GM21526 (cell line): ENCODE measurements around the gene BTBD17.
A peak's percentile ranks its signal among the peaks of the same experiment; 100 is the strongest.

Experiments used
- ATAC-seq: cut with Tn5 transposase; IDR thresholded peaks from one replicate; pipeline ENCODE4 v1.9.1; 2021; ENCODE audit warnings: moderate library complexity; ENCODE audit not compliant: unreplicated experiment, low FRiP score

Gene BTBD17

DNA sequence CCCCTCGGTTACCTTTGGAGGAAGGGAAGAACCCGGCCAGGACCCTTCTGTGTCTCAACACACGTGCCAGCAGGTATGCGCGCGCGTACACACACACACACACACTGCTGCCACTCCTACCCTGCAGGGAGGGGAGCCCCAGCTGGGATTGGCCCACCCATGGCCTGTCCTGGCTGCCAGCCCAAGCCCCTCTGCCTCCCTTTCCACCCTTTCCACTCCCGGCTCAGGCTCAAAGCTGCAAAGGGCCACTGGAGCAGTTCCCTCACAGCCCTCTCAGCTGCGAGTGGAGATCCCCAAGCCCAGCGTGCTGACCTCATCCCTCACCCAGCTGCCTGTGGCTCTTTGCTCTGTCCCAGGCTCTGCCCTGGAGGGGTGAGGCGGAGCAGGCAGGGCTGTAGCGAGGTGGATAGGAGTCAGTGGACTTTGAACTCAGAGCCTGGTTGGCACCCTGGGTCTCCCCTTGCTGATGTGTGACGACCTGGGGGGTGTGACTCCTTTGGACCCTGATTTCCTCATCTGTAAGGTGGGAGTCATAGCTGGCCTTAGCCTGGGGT is 21.1 kb downstream of the BTBD17 start:
- ATAC-seq, result no peak

GRCh38 chr17:74339537-74340195 is 22.0 kb downstream of the BTBD17 start:
- no peak for ATAC-seq

GRCh38 chr17:74337834-74338500 is 23.7 kb downstream of the BTBD17 start:
- ATAC-seq, result no peak

DNA sequence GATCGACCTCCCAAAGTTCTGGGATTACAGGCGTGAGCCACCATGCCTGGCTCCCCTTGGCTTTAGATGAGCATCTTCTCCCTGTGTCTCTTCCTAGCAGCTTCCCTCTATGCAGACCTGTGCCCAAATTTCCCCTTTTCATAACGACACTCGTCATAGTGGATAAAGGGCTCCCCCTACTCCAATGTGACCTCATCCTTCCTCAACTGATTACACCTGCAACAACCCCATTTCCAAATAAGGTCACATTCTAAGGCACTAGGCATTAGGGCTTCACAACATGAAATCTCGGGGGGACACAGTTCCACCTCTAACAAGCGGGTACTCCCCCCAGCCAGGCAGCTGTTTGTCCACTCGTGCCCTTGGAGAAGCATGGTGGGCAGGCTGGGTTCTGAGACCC is 25.4 kb downstream of the BTBD17 start:
- ATAC-seq, result no peak

DNA sequence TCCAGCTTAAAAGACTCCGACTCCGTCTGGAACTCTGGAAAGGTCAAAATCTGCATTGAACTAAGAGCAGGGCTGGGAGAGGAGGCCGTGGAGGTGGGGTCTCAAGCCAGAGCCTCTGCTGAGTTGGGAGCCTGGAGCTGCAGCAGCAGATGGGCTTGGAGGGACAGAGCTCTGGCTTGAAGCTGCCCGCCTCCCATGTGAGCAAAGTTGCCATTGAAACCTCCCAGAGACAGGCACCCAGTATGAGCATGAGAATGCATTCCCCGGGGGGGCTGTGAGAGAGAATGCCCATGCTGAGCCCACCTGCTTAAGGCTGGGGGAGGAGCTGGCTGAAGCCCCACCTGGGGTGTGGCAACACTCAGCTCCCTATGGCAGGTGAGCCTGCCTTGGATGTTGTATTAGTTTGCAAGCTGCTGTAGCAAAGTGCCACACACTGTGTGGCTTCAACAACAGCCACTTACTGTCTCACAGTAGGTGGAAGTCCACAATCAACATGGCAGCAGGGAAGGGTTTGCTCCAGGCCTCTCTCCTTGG is 26.1 kb downstream of the BTBD17 start:
- no peak for ATAC-seq

DNA sequence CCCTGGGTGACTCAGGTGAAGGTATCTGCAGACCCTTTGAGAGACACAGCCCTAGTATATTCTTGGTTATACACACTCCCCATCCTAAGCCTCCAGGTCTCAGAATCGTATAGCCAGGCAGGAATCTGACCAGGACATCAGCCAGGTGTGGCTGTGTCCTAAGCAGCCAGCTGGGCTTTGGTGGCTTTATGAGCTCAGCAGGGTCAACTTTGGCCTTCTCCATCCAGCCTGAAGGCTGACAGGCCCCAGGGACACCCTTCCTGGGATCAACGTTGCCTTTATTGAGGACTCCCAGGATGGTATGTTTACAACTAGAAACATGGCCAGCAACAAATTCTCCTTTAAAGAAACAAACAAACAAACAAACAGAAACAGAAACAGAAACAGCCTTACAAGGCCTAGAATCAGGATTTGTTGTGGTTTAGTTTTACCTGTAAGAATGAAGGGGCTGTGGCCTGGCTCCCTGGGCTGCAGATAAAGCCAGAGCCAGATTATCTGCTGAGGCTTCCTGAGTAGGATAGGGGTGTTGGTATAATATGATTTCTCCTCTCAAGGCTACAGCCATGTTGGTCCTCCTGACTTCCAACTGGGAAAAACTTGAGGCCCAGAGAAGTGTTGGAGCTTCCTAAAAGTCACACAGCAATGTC is 27.2 kb downstream of the BTBD17 start:
- no peak for ATAC-seq

DNA sequence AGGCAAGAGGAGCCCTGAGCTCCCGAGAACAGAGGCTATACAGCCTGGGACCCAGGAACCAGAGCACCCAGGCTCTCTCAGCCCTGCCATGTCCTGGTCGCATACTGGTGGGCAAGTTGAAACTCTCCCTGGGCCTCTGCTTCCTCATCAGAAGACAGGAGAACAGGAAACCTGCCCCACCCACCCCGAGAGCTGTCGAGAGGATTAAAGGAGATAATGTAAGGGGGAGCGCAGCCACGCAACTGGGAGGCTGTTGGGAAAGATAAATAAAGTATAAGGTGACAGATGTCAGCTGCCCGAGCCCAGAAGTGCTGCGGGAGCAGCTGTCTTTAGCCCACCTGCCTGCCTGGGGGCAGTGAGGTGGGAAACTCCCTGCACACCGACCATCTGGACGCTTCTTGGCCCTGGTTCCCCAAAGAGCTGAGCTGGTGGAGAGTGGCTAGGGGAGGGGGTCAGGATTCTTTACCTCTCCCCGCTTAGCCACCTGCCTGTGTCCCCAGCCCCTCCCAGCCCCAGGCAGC is 28.8 kb downstream of the BTBD17 start:
- ATAC-seq, result no peak

GRCh38 chr17:74332017-74332650 is 29.5 kb downstream of the BTBD17 start:
- no peak for ATAC-seq

GRCh38 chr17:74330446-74330845 is 31.2 kb downstream of the BTBD17 start:
- no peak for ATAC-seq

DNA sequence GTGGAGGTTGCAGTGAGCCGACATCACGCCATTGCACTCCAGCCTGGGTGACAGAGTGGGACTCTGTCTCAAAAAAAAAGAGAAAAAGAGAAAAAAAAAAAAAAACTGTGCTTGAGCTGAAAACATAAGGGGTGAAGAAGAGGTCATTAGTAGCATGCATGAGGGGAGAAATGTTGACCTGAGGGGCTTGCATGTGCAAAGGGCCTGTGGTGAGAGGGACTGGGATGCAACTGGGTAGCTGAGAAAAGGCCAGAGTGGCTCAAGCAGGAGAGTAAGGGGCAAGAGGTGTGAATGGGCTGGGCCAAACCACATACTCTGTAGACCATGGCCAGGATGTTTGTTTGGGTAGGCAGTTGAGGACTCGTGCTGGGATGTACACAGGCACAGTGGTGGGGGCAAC is 32.3 kb downstream of the BTBD17 start:
- ATAC-seq, result no peak

DNA sequence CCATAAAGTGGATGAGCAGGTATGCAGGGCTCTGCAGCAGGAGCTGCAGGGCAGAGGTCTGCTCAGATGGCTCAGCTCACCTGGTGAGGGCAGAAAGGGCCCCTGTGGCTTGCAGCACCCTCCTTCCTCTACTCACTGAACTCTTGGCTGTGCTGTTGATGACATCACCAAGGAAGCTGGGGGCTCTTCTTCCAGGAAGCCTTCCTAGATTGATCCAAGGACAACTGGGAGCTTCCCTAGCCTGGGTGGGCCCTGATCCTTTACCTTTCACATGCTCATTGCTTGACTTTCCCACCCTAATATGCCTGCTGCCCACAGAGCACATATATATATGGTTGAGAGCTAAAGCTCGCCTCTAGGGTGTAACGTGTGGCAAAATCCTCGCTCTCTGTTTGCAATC is 33.2 kb downstream of the BTBD17 start:
- no peak for ATAC-seq

- no peak for ATAC-seq
Observed at GRCh38 chr17:74326506-74326905, 35.2 kb downstream of the BTBD17 start.

DNA sequence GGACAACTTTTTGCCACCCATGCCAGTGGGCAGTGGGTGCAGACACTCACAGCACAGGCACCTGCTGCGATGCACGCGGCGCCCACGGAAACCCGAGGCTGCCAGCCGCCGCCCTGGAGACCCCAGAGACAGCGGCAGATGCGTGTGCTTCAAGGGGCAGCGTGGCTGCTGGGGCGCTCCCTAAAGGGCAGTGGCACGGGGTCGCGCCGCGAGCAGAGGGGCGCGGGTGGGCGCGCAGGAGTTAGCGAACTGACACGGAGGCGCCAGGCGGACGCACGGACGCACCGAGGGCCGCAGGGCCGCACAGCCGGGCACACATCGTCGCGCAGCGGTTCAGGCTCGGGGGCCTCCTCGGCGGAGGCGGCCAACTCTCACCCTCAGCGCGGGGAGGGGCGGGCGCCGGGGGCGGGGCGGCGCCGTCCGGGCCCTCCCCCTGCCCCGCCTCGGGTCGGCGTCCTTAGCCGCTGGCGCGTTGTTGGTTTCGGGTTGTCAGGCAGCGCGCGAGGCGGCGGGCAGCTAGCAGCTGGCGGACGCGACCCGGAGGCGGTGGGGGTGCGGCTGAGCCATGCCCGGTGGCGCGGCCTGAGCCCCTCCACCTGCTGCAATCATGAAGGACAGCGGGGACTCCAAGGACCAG is 35.8 kb downstream of the BTBD17 start, which contains the start of gene KIF19:
KIF19 (plus strand) TSS at position 484 of the 637 bp plus-strand sequence; CDS start at position 608, 124 bp downstream.
- peak; percentile 71 for ATAC-seq

DNA sequence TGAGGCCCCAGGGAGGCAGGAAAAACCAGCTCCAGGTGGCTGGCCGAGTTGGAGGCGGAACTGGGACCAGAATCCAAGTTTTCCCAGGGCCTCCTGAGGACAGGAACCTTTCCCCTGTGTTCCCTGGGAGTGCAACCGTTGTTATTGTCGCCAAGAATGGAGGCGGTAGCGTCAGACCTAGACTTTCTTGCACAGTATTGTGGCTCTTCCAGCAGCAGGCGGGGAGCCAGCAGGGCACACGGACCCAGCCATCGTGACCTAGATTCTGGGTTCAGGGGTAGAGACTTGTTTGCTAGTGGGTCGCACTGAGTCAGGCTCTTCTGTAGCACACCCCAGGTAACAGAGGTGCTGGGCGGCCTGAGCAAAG is 36.3 kb downstream of the BTBD17 start:
- ATAC-seq, result no peak

GRCh38 chr17:74324521-74324920 is 37.1 kb downstream of the BTBD17 start:
- no peak for ATAC-seq

- no peak for ATAC-seq
Observed at GRCh38 chr17:74318391-74318790, 43.3 kb downstream of the BTBD17 start.

DNA sequence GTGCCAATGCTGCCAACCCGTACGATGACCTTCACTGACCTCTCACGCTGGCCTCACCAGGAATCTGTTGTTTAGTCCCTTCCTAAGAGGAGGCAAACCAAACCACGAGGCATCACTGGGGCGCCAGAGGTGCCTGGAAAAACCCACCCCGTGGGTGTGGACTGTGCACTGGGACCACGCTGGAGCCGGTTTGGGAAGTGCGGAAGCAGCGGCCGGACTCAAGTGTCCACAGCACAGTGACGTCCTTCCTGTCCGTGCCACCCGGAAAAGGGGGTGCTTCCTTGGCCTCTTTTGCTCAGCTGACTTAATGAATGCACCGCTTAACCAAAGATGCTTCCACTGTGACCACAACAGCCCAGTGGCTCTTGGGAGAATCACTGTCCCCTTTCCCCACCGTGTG is 44.6 kb downstream of the BTBD17 start:
- ATAC-seq, result no peak

DNA sequence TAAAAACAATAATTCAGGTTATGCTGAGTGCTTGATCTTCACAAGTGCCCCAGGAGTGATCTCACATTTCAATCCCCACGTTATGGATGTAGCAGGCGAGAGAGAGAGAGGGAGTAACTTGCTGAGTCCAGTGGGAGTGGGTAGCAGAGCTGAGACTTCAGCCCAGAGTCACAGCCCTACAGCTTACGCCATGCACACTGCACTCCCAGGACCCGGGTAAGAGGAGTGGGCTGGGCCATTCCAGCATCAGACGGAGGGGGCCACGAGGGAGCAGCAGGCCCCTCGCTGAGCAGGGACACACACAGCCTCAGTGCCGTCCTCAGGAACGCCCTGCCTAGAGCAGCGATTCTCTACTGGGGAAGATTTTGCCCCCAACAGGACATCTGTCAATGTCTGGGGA is 45.4 kb downstream of the BTBD17 start:
- ATAC-seq, result no peak

DNA sequence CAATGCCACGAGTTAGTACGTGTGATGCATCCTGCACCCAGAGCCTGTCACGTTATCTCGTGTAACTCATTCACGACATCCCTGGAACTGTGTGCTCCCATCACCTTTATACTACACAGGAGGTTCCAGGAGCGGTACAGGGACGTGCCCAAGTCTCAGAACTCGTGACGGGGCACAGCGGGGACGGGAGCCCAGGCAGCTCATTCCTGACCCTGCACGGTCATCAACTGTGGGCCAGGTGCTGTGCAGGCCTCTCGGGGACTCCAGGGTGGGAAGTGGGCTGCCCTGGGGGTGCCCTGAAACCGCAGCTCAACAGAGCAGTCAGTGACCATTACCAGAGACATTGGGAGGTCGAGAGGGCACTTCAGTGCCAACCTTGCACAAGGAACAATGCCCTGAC is 46.8 kb downstream of the BTBD17 start:
- no peak for ATAC-seq

DNA sequence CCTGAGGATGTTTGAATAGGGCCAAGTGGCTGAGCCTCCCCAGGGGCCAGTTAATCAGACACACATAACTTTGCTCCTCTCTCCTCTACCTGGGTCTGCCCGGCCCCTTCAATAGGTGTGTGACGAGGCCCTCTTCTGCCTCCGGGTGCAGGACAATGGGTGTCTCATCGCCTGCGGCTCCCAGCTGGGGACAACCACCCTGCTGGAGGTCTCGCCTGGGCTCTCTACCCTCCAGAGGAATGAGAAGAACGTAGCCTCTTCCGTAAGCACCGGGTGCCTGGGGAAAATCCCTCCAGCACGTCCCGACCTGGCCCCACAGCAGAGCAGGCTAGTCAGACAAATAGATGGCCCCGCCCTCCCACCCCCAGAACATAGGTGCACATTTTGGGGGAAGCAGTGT is 51.8 kb downstream of the BTBD17 start:
- ATAC-seq, result no peak
